Osteoblast (primary cell): ENCODE results near the gene COPG2. TPM values are rescaled to one million over a fixed set of nuclear protein-coding genes. Genes with fewer than 3 reads are reported as not detected.

Experiments used
- DNase-seq: peaks from one replicate; pipeline ENCODE4 v3.0.0; 2011; ENCODE audit warnings: low spot score, mixed read lengths; ENCODE audit not compliant: insufficient read length; ENCODE audit errors: missing footprints
- H2AFZ ChIP-seq: 2 replicates; pipeline ENCODE4 v1.6.0; 2011; ENCODE audit warnings: mild to moderate bottlenecking, low read length
- H3K27ac ChIP-seq: 2 replicates; pipeline ENCODE4 v1.5.1; 2011; ENCODE audit warnings: mild to moderate bottlenecking, low read depth, low read length, moderate library complexity
- H3K27me3 ChIP-seq: 2 replicates; pipeline ENCODE4 v1.6.0; 2012; ENCODE audit warnings: mild to moderate bottlenecking, control low read depth, inconsistent platforms, low read length, moderate library complexity; ENCODE audit not compliant: insufficient read depth
- H3K36me3 ChIP-seq: 2 replicates; pipeline ENCODE4 v1.5.1; 2011; ENCODE audit warnings: mild to moderate bottlenecking, low read length, control low read depth, moderate library complexity; ENCODE audit not compliant: insufficient read depth
- H3K4me1 ChIP-seq: 2 replicates; pipeline ENCODE4 v1.5.1; 2011; ENCODE audit warnings: mild to moderate bottlenecking, low read length, control low read depth, moderate library complexity; ENCODE audit not compliant: insufficient read depth
- H3K4me2 ChIP-seq: 2 replicates; pipeline ENCODE4 v1.6.0; 2011; ENCODE audit warnings: mild to moderate bottlenecking, low read length; ENCODE audit not compliant: insufficient read depth
- H3K4me3 ChIP-seq: fragments of 200-600 bp; sonication (generic); 3 replicates; pipeline ENCODE4 v1.5.1; 2012; ENCODE audit warnings: mild to moderate bottlenecking, low read length, inconsistent platforms; ENCODE audit not compliant: insufficient read depth
- H3K79me2 ChIP-seq: 2 replicates; pipeline ENCODE4 v1.6.0; 2012; ENCODE audit warnings: mild to moderate bottlenecking, low read length, control low read depth, inconsistent platforms; ENCODE audit not compliant: insufficient read depth
- H3K9me3 ChIP-seq: 2 replicates; pipeline ENCODE4 v1.5.1; 2011; ENCODE audit warnings: low read depth, low read length, control low read depth
- H4K20me1 ChIP-seq: 2 replicates; pipeline ENCODE4 v1.6.0; 2012; ENCODE audit warnings: mild to moderate bottlenecking, low read length, control low read depth; ENCODE audit not compliant: insufficient read depth
- total RNA-seq: library from RNA; depleted of rRNA; stranded (reverse); fragments of >200 nt; gene quantifications from 2 replicates; pipeline ENCODE4 v1.2.3, GENCODE V29; 2012
- TF ChIP-seq, protein P1 (sequence below): IDR thresholded peaks from 2 replicates; pipeline ENCODE4 v1.5.1; 2011; ENCODE audit warnings: mild to moderate bottlenecking, low read depth, low read length, moderate library complexity; ENCODE audit errors: extremely low read depth

The COPG2 gene
- total RNA-seq, 1 donor: 59.7 TPM

DNA sequence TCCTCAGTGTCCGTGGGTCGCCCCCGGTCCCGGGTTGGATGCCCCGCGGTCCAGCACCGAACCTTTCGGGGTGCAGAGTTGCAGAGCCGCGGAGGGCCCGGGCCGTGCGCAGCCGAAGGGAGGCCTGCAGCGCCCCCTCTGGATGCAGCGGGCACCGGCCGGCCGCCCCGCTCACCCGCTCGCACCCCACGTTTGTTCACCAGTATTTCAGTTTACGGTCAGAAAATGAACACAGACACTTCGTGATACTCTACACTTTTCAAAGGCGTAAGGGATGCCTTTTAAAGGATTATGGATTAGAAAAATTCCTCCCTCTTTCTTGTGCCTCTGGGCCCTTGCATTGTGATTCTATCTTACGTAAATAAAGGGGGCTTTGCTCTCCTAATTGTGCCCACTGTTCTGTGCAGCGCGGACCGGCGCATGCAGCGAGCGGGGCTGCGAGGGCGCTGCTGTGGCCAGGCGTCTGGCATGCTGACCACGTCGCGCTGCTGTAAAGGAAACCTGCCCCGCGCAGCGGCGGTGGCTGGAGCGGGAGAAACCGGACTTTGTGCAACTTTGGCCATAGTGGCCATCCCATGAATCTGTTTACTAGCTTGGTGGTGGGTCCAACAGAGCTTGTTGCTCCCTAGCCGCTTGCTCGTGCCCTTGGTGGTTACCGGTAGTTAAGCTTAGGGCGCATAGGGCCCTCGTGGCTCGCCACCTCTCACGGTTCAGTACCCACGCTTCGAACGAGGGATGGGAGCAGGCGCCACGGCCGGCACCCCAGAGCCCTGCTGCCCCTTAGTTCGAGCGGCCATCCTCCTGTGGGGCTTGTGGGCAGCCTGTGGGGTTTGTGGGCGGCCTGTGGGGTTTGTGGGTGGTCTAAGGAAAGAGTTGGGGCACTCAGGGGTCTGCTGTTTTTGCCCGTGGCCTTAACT lies 177.4 kb downstream of the COPG2 start:
- no peaks in the 10 kb centered on the region for H4K20me1 ChIP-seq
- no peaks in the 10 kb centered on the region for H3K27me3 ChIP-seq
- DNase-seq: peak; percentile 92
- H3K4me1 ChIP-seq: peaks cover 27% of the 10 kb centered on the region
- H3K27ac ChIP-seq: no peak overlapping the region
- peak overlapping the region; percentile 73 for H2AFZ ChIP-seq
- H3K36me3 ChIP-seq: no peaks in the 10 kb centered on the region
- H3K9me3 ChIP-seq: no peaks in the 10 kb centered on the region
- H3K79me2 ChIP-seq: peaks cover 31% of the 10 kb centered on the region
- TF ChIP-seq, protein P1, sequence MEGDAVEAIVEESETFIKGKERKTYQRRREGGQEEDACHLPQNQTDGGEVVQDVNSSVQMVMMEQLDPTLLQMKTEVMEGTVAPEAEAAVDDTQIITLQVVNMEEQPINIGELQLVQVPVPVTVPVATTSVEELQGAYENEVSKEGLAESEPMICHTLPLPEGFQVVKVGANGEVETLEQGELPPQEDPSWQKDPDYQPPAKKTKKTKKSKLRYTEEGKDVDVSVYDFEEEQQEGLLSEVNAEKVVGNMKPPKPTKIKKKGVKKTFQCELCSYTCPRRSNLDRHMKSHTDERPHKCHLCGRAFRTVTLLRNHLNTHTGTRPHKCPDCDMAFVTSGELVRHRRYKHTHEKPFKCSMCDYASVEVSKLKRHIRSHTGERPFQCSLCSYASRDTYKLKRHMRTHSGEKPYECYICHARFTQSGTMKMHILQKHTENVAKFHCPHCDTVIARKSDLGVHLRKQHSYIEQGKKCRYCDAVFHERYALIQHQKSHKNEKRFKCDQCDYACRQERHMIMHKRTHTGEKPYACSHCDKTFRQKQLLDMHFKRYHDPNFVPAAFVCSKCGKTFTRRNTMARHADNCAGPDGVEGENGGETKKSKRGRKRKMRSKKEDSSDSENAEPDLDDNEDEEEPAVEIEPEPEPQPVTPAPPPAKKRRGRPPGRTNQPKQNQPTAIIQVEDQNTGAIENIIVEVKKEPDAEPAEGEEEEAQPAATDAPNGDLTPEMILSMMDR: peak; percentile 53
- peak overlapping the region; percentile 78 for H3K4me3 ChIP-seq
- H3K4me2 ChIP-seq: peak overlapping the region; percentile 77

DNA sequence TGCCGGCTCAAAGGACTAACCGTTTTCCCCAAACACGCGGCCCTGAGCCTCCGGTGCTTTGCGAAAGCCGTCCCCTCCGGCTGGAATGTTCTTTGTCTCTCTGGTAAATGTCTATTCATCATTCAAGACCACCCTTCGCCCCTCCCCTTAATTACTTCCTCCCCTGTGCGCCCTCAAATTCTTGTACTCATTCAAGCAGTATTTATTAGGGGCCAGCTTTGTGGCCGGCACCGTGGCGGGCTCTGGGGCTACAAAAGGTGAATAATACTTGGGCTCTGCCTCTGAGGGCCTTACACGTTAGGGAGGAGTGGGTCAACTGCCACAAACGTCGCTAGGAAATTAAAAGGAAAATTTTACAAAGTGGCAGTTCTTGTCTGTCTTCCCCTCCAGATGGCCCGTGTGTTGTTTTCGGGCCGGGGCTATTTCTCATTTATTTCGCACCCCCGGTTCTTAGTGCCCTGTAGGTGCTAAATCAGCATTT lies 178.2 kb downstream of the COPG2 start:
- TF ChIP-seq, protein P1: no peak
- H3K4me2 ChIP-seq: peak overlapping the region; percentile 77
- peaks cover 27% of the 10 kb centered on the region for H3K4me1 ChIP-seq
- H3K36me3 ChIP-seq: no peaks in the 10 kb centered on the region
- peak; percentile 79 for DNase-seq
- H3K27me3 ChIP-seq: peaks cover 3% of the 10 kb centered on the region
- peaks cover 30% of the 10 kb centered on the region for H3K79me2 ChIP-seq
- no peak overlapping the region for H3K4me3 ChIP-seq
- H2AFZ ChIP-seq: no peak overlapping the region
- H3K27ac ChIP-seq: no peak overlapping the region
- H3K9me3 ChIP-seq: no peaks in the 10 kb centered on the region
- H4K20me1 ChIP-seq: no peaks in the 10 kb centered on the region

DNA sequence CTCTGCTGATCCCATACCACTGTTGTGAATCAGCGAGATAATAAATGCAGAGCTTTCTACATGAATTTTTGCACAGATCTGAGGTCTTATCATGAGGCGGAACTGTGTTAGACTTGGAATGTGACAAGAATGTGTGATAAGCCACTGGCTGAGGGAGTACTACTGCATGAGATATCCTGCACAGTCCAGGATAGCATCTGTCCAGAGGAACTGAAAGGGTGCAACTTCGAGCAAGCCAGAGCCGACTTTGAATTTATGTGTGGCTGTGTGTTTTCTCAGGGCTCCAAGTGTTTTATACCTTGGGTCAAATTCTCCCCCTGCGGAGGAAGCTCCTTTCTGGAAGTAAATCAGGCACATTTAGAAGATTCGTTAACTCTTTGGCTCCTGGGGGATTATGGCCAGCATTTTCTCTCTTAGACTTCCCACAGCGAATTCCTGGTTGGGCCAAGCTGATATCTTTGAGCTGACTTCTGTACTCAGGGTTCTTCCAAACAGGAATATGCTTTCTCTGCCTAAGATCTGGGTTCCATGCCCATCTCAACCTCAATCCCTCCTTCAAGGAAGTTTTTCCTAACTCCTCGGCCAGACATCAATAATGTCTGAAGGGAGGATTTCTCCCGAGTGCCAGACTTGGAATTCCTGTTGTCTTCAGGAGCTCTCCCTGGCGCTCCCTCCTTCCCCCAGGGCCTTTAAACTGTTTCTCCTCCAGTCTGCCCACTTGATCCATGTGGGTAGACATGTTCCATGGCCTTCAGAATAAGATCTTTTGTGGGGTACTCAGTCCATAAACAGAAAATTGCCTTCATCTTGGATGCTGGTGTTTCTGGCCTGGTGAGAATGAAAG lies 179.2 kb downstream of the COPG2 start:
- no peaks in the 10 kb centered on the region for H3K9me3 ChIP-seq
- H3K4me3 ChIP-seq: peak overlapping the region; percentile 4
- H4K20me1 ChIP-seq: no peaks in the 10 kb centered on the region
- H2AFZ ChIP-seq: no peak overlapping the region
- TF ChIP-seq, protein P1: no peak
- no peaks in the 10 kb centered on the region for H3K36me3 ChIP-seq
- H3K4me1 ChIP-seq: peaks cover 24% of the 10 kb centered on the region
- DNase-seq: peak; percentile 94
- H3K27me3 ChIP-seq: peaks cover 4% of the 10 kb centered on the region
- H3K27ac ChIP-seq: peak overlapping the region; percentile 53
- peak overlapping the region; percentile 51 for H3K4me2 ChIP-seq
- H3K79me2 ChIP-seq: peaks cover 21% of the 10 kb centered on the region
